Measurements from ENCODE around the gene LMO1.

DNA sequence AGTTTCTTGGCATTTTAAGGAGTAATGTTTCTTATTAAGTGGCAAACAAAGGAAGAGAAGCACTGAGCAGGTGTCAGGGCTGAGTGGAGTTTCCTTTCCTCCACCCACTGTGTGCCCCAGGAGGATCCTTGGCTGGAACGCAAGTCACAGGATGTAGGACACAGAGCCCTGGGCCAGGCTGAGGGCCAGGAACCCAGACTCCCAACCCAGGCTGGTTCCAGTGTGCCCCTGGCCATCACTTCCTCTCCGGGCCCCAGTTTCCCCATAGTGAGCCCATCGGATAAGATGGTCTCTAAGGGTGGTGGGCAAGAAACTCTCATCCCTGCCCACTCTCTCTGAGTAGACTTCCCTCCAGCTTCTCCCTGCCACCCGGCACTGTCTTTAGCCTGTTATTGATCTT is 45.3 kb downstream of the LMO1 start:
- no peak for TF ChIP-seq EGR1 (IDR thresholded peaks at IDR 0.05)
- no peak for TF ChIP-seq CEBPB (IDR thresholded peaks at IDR 0.05)
- no peak for TF ChIP-seq EP300 (IDR thresholded peaks at IDR 0.05; ENCODE audit: borderline replicate concordance)
- no peak for TF ChIP-seq FOXM1 (IDR thresholded peaks at IDR 0.05; ENCODE audit: borderline replicate concordance, low read depth)
- TF ChIP-seq, protein P1, sequence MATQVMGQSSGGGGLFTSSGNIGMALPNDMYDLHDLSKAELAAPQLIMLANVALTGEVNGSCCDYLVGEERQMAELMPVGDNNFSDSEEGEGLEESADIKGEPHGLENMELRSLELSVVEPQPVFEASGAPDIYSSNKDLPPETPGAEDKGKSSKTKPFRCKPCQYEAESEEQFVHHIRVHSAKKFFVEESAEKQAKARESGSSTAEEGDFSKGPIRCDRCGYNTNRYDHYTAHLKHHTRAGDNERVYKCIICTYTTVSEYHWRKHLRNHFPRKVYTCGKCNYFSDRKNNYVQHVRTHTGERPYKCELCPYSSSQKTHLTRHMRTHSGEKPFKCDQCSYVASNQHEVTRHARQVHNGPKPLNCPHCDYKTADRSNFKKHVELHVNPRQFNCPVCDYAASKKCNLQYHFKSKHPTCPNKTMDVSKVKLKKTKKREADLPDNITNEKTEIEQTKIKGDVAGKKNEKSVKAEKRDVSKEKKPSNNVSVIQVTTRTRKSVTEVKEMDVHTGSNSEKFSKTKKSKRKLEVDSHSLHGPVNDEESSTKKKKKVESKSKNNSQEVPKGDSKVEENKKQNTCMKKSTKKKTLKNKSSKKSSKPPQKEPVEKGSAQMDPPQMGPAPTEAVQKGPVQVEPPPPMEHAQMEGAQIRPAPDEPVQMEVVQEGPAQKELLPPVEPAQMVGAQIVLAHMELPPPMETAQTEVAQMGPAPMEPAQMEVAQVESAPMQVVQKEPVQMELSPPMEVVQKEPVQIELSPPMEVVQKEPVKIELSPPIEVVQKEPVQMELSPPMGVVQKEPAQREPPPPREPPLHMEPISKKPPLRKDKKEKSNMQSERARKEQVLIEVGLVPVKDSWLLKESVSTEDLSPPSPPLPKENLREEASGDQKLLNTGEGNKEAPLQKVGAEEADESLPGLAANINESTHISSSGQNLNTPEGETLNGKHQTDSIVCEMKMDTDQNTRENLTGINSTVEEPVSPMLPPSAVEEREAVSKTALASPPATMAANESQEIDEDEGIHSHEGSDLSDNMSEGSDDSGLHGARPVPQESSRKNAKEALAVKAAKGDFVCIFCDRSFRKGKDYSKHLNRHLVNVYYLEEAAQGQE (IDR thresholded peaks at IDR 0.05; ENCODE audit: low read depth), result no peak
- TF ChIP-seq USF1 (IDR thresholded peaks at IDR 0.05), result no peak
- TF ChIP-seq, protein P2, sequence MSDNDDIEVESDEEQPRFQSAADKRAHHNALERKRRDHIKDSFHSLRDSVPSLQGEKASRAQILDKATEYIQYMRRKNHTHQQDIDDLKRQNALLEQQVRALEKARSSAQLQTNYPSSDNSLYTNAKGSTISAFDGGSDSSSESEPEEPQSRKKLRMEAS (IDR thresholded peaks at IDR 0.05), result no peak
- TF ChIP-seq TAF1 (IDR thresholded peaks at IDR 0.05; ENCODE audit: low read depth), result no peak
- TF ChIP-seq TEAD4 (IDR thresholded peaks at IDR 0.05), result no peak
- no peak for TF ChIP-seq NFIC (IDR thresholded peaks at IDR 0.05)
- no peak for TF ChIP-seq YY1 (IDR thresholded peaks at IDR 0.05; ENCODE audit: low read depth)
- TF ChIP-seq RAD21 (IDR thresholded peaks at IDR 0.05; ENCODE audit: low read depth), result no peak
- TF ChIP-seq CREB1 (IDR thresholded peaks at IDR 0.05; ENCODE audit: low read depth), result no peak

Data from Ishikawa (cell line).